Midbrain (tissue), 1 donor: ENCODE measurements around the gene GPX8.

Experiments
- DNase-seq: peaks from one replicate; lab custom pipeline; 2025; lab: John Stamatoyannopoulos, UW

The GPX8 gene, protein sequence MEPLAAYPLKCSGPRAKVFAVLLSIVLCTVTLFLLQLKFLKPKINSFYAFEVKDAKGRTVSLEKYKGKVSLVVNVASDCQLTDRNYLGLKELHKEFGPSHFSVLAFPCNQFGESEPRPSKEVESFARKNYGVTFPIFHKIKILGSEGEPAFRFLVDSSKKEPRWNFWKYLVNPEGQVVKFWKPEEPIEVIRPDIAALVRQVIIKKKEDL

GRCh38 chr5:55159763-55160492, at the start of gene GPX8:
Gene GPX8 (plus strand): TSS chr5:55160171. CDS start chr5:55160193, 22 bp downstream.
- DNase-seq, result peak; percentile 42

- no peak for DNase-seq
These were observed 49.8 kb upstream of the GPX8 start for GRCh38 chr5:55110217-55110616.

DNA sequence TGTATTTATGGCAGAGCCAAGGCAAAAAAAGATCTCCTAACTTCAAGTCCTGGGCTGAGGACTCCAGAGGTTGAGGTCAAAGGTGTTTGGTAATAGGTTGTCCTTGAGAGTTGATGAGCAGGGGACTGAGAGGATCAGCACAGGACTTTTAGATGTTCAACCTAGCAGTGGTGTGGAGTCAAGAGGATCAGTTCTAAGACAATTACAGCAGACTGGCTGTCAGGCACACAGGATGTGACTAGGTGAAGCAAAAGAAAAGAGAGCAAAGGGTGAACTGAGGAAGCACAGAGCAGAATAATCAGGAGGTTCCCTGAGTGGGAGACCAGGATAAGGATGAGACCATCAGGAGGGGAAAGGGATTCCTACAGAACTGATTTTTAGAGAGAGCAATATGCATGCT, 46.6 kb upstream of the GPX8 start:
- no peak for DNase-seq

GRCh38 chr5:55114061-55114460, 45.9 kb upstream of the GPX8 start:
- no peak for DNase-seq

- DNase-seq, result no peak
These were observed 36.6 kb upstream of the GPX8 start for GRCh38 chr5:55123365-55123764.

- no peak for DNase-seq
These were observed 25.8 kb upstream of the GPX8 start for GRCh38 chr5:55134053-55134722.

DNA sequence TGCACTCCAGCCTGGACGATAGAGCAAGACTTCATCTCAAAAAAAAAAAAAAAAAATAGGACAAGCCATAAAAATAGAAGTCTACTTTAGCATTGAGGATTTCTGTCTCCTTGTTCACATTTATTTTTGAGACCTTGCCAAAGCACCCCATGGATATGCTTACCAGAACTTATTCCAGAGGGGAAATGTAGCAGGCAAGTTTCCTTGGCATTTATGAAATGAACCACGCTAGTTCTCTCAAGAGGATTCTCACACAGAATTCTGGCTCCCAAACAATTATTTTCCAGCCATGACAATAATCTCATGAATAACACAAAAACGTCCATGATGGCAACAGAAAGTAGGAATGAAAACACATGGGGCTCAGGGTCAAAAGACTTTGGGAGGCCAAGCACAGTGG, 23.4 kb upstream of the GPX8 start:
- no peak for DNase-seq

DNA sequence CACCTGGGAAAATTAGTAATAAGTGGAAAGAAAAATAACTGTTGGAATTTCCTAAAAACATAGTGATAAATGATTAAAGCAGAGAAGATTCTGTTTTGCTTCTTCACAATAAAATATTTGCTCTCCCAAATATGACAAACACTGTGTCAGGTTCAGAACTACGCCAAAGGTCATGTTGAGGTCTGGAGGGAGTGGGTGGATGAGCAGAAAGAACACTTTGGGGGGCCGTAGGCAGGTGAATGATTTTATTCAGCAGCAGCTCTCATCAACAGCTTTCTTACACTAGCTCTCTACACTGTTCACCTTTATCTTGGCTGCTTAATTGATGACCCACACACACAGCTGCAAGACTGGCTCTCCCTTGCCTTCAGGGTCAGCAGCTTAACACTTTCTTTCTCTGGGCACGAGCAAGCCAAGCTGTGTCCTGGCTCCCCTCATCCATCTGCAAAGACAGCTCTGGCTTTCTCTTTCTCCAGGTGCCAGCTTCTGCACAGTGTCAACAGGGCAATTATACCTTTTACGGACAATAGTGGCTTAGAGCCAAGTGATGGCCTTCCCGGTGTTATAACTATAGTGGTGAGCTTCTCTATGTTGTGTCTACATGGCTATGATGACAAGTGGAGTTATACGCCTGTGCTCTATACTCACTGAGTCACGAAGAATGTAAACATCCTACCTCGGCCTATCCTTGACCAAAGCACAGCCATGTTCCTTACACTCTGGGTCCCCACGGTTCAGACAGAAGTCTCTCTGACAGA, 18.9 kb upstream of the GPX8 start:
- no peak for DNase-seq

DNA sequence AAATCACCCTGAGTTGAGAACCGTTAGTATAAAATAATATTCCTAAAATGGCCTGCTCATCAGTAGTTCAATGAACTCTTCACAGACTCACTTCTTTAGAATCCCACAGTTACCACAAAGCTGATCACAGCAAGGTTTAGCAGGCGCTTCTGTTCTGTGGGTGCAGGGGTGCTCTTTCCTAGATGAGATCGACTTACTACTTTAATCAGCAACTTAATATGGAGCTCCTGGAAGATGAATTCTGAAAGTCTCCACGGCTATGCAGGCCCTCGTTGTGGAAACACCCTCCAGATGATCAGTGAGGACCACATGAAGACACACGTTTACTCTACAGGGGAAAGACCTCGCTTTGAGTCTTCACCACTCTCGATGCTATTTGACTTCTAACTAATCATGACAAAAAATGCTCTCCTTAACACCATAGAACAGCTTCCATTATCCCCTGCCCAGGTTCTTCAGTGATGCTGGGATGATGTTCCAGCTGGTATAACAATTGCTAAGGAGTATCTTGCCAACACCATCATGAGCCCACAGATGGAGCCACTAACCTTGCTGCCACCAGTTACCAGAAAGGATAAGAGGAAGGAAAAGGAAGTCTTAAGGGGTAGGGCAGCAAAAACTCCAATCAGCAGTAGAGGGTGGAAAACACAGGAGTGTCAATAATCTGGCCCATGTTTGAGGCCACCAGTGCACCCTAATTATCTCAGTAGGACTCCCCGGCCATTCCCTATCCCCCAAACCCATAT, 17.9 kb upstream of the GPX8 start:
- DNase-seq, result no peak

- no peak for DNase-seq
These were observed 16.3 kb upstream of the GPX8 start for GRCh38 chr5:55143624-55144023.

- no peak for DNase-seq
These were observed 13.9 kb upstream of the GPX8 start for GRCh38 chr5:55146080-55146479.

DNA sequence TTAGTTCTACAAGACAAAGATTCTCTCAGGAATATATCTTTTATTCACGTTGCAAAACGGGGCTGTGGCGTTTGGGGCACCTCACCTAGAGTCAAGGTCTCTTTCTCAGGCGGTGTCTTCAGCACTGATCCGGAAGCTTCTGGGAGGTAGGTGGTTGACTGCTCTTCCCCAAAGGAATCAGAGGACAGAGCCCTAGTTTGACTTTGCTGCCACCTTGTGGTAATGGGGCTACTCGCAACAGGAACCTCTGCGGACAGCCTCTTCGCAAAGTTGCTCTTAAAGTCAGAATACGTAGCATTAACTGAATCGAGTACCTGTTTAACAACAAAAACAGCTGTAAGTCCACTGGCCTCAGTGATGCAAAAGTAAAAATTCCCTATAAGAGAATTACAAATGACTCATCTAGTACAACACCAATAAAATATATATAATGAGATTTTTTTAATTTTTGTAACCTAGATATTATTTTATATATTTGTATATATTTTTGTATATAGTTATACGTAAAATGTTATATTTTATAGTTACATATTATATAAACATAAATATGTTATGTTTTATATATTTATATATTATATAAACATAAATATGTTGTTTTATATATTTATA, 13.3 kb upstream of the GPX8 start:
- peak; percentile 83 for DNase-seq

DNA sequence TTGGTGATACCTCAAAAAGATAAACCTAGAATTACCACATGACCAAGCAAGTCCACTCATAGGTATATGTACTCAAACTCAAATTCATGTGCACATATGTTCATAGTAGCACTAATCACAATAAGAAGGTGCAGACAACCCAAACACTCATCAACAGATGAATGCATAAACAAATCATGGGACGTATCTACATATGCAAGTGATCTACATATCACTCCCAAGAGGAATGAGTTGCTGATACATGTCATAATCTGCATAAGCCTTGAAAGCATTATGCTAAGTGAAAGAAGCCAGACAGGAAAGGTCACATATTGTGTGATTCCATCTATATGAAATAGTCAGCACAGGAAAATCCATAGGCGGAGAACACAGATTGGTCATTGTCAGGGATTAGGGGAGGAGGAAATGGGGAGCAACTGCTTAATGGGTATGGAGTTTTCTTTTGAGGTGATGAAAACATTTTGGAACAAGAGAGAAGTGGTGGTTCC, 10.6 kb upstream of the GPX8 start:
- no peak for DNase-seq

- no peak for DNase-seq
These were observed 7.8 kb upstream of the GPX8 start for GRCh38 chr5:55151923-55152842.

DNA sequence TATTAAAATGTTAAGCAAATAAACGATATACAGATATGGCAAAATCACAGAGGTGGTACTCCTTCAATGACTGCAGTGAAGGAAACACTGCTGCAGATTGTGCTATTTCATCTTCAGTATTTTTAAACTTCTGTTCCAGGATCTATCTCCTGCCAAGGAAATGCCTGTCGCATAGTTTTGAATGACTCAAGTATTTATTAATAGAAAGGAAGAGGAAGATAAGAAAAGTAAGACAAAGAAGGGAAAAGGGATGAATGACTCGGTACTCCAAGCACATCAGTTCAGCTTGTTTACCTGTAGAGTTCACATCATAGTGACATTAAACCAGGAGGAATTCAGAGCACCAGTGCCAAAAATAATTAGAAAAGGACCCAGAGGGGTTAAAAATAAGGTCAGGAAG, 5.1 kb upstream of the GPX8 start:
- no peak for DNase-seq

DNA sequence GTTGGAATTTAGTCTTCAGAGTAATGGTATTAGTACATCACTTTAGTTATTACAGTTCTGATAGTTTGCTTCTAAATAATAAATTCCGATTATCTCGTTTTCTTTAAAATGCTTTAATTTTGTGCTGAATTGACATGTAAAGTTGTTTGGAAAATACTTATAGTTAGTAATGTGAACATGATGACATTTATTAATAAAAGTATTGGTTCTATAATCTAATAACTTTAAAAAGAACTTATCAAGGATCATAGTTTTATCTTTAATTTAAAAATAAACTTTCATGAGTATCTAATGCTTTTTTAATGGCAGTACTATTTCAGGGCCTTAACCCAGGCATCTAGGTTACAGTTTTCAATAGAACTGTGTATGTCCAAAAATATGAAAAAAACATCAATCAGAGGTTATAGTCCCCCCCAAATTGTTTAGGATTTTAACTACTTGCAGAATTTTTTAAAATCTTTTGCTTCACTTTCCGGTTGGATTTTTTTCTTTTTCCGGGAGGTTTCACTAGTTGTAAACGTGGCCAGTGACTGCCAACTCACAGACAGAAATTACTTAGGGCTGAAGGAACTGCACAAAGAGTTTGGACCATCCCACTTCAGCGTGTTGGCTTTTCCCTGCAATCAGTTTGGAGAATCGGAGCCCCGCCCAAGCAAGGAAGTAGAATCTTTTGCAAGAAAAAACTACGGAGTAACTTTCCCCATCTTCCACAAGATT, 680 bp downstream of the GPX8 start:
- no peak for DNase-seq

DNA sequence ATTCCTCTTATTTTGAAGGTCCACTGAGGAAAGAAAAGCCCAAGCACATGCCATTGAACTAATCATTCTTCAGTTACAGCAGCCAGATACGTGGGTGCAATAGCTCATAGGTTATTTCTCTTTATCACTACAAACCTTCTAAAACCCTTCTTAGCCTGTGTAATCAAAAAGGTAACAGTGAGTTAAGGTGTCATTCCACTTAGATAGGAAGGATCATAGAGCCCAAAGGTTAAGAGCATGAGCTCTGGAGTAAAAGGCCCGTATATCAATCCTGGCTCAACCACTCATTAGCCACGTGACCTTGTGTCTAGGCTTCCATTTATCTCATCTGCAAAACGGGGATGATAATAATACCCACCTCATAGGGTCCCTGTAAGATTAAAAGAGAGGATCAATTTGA, 2.7 kb downstream of the GPX8 start:
- DNase-seq, result no peak

DNA sequence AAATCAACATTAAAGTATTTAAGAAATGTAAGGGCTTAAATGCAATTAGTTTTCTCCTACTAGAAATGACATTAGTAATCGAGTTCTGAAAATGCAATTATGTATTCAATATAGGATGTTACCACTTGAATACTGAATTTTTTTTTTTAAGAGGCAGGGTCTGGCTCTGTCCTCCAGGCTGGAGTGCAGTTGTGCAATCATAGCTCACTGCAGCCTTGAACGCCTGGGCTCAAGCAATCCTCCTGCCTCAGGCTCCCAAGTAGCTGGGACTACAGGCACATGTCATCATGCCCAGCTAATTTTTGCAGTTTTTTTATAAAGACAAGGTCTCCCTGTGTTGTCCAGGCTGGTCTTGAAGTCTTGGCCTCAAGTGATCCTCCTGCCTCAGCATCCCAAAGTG, 11.5 kb downstream of the GPX8 start:
- DNase-seq, result no peak
